Skeletal muscle tissue (tissue), 4 donors: ENCODE measurements around the gene CYB5R3. TPM values are rescaled to one million over a fixed set of nuclear protein-coding genes. Genes with fewer than 3 reads are reported as not detected.

ENCODE experiments used
- H3K27ac ChIP-seq: one replicate; pipeline ENCODE4 v1.7.0; 2013; ENCODE audit warnings: mild to moderate bottlenecking, low read depth, low read length, inconsistent platforms
- H3K27me3 ChIP-seq, 3 donors: one replicate each; pipeline ENCODE4 v1.7.0; 2013; ENCODE audit warnings: low read length in 3 of 3; ENCODE audit not compliant: control insufficient read depth in 3 of 3, insufficient read depth in 3 of 3
- H3K36me3 ChIP-seq, 3 donors: one replicate each; pipeline ENCODE4 v1.7.0; 2013; ENCODE audit warnings: low read length in 3 of 3; ENCODE audit not compliant: control insufficient read depth in 3 of 3, insufficient read depth in 3 of 3
- H3K4me1 ChIP-seq, 3 donors: one replicate each; pipeline ENCODE4 v1.7.0; 2013; ENCODE audit warnings: low read length in 3 of 3, mild to moderate bottlenecking in 3 of 3; ENCODE audit not compliant: control insufficient read depth in 3 of 3, insufficient read depth in 3 of 3
- H3K4me3 ChIP-seq, 3 donors: one replicate each; pipeline ENCODE4 v1.7.0; 2013; ENCODE audit warnings: low read length in 3 of 3
- H3K9ac ChIP-seq, 3 donors: one replicate each; pipeline ENCODE4 v1.7.0; 2013; ENCODE audit warnings: low read length in 3 of 3, mild to moderate bottlenecking in 3 of 3, moderate library complexity in 2 of 3, low read depth in 1 of 3
- H3K9me3 ChIP-seq, 3 donors: one replicate each; pipeline ENCODE4 v1.7.0; 2013; ENCODE audit warnings: low read length in 3 of 3; ENCODE audit not compliant: control insufficient read depth in 3 of 3
- total RNA-seq: library from RNA; depleted of rRNA; stranded (reverse); fragments of >200 nt; gene quantifications from one replicate; pipeline ENCODE4 v1.2.3, GENCODE V29; 2014
- donor health status: Osteomylitis.

Gene CYB5R3
- total RNA-seq, 1 donor from 2014 or later: 28.7 TPM

GRCh38 chr22:42661985-42662831 is 13.0 kb upstream of the CYB5R3 start:
- H3K9ac ChIP-seq: peak overlapping the region; percentile 43 to 69 (median 57)

GRCh38 chr22:42656578-42656977 is 7.4 kb upstream of the CYB5R3 start:
- Histone ChIP-seq H3K4me1 (no peaks in the 10 kb centered on the region), H3K9me3 (no peaks in the 10 kb centered on the region), H3K36me3 (no peaks in the 10 kb centered on the region), H3K4me3 (no peak overlapping the region), H3K27ac (no peak overlapping the region), H3K27me3 (no peaks in the 10 kb centered on the region), H3K9ac (no peak overlapping the region)

More at GRCh38 chr22:42661985-42662831, 13.0 kb upstream of the CYB5R3 start:
- no peaks in the 10 kb centered on the region for H3K9me3 ChIP-seq
- H3K36me3 ChIP-seq: no peaks in the 10 kb centered on the region
- no peak overlapping the region for H3K27ac ChIP-seq
- H3K27me3 ChIP-seq: no peaks in the 10 kb centered on the region
- peaks cover 3 to 4% (median 4%) of the 10 kb centered on the region in 3 donors for H3K4me1 ChIP-seq
- peak overlapping the region; percentile 66 to 75 (median 71) for H3K4me3 ChIP-seq

GRCh38 chr22:42655693-42656092 is 6.5 kb upstream of the CYB5R3 start:
- Histone ChIP-seq H3K27ac (no peak overlapping the region), H3K9me3 (no peaks in the 10 kb centered on the region), H3K4me1 (no peaks in the 10 kb centered on the region), H3K9ac (no peak overlapping the region), H3K36me3 (no peaks in the 10 kb centered on the region), H3K27me3 (no peaks in the 10 kb centered on the region), H3K4me3 (no peak overlapping the region)

- Histone ChIP-seq H3K27ac (no peak overlapping the region), H3K4me1 (no peaks in the 10 kb centered on the region), H3K4me3 (no peak overlapping the region), H3K36me3 (no peaks in the 10 kb centered on the region), H3K9me3 (no peaks in the 10 kb centered on the region), H3K27me3 (no peaks in the 10 kb centered on the region), H3K9ac (no peak overlapping the region)
These were observed 5.4 kb upstream of the CYB5R3 start for GRCh38 chr22:42654436-42655073.

GRCh38 chr22:42653999-42654398 is 4.8 kb upstream of the CYB5R3 start:
- Histone ChIP-seq H3K9me3 (no peaks in the 10 kb centered on the region), H3K27me3 (no peaks in the 10 kb centered on the region), H3K4me1 (no peaks in the 10 kb centered on the region), H3K9ac (no peak overlapping the region), H3K4me3 (no peak overlapping the region), H3K27ac (no peak overlapping the region), H3K36me3 (no peaks in the 10 kb centered on the region)

GRCh38 chr22:42651134-42651533 is 1.9 kb upstream of the CYB5R3 start:
- H3K9ac ChIP-seq: no peak overlapping the region
- H3K4me3 ChIP-seq: no peak overlapping the region
- H3K36me3 ChIP-seq: no peaks in the 10 kb centered on the region
- H3K27me3 ChIP-seq: no peaks in the 10 kb centered on the region
- peaks cover 25 to 28% (median 26%) of the 10 kb centered on the region in 3 donors for H3K4me1 ChIP-seq
- no peak overlapping the region for H3K27ac ChIP-seq
- no peaks in the 10 kb centered on the region for H3K9me3 ChIP-seq

- H3K4me1 ChIP-seq: peaks cover 50 to 53% (median 51%) of the 10 kb centered on the region in 3 donors
- H3K9ac ChIP-seq: peak overlapping the region; percentile 96 to 99 (median 98)
- peak overlapping the region; percentile 95 for H3K27ac ChIP-seq
- H3K36me3 ChIP-seq: no peaks in the 10 kb centered on the region
- H3K9me3 ChIP-seq: no peaks in the 10 kb centered on the region
- peak overlapping the region; percentile 98 to 99 (median 99) for H3K4me3 ChIP-seq
- H3K27me3 ChIP-seq: no peaks in the 10 kb centered on the region
These were observed 585 bp downstream of the CYB5R3 start for GRCh38 chr22:42648368-42649245.

- Histone ChIP-seq H3K27ac (peak overlapping the region; percentile 95), H3K27me3 (no peaks in the 10 kb centered on the region), H3K36me3 (no peaks in the 10 kb centered on the region), H3K9me3 (no peaks in the 10 kb centered on the region), H3K4me1 (peaks cover 53 to 59% (median 56%) of the 10 kb centered on the region in 3 donors), H3K4me3 (peak overlapping the region; percentile 98 to 99 (median 99)), H3K9ac (peak overlapping the region; percentile 96 to 99 (median 98))
These were observed 1.2 kb downstream of the CYB5R3 start for GRCh38 chr22:42648017-42648367.

GRCh38 chr22:42646569-42647525 is 2.3 kb downstream of the CYB5R3 start:
- no peaks in the 10 kb centered on the region for H3K36me3 ChIP-seq
- H3K4me3 ChIP-seq: peak overlapping the region; percentile 60 to 70 (median 68)
- no peaks in the 10 kb centered on the region for H3K27me3 ChIP-seq
- peak overlapping the region; percentile 80 to 99 (median 98) for H3K9ac ChIP-seq
- no peaks in the 10 kb centered on the region for H3K9me3 ChIP-seq
- H3K4me1 ChIP-seq: peaks cover 57 to 64% (median 62%) of the 10 kb centered on the region in 3 donors
- H3K27ac ChIP-seq: peak overlapping the region; percentile 95
